H1 (cell line): ENCODE results near the gene POLDIP3.

Experiments used
- CEBPB ChIP-seq: IDR thresholded peaks from 2 replicates; pipeline ENCODE4 v1.6.1; 2012; ENCODE audit warnings: low read depth, low read length
- EGR1 ChIP-seq: IDR thresholded peaks from 2 replicates; pipeline ENCODE4 v1.6.1; 2011; ENCODE audit warnings: low read depth, low read length, borderline replicate concordance
- EZH2 ChIP-seq: fragments of 200-600 bp; sonication (generic); IDR thresholded peaks from 2 replicates; pipeline ENCODE4 v1.7.1; 2012; ENCODE audit warnings: low read depth, mild to moderate bottlenecking, moderate library complexity, low read length, inconsistent platforms; ENCODE audit not compliant: severe bottlenecking
- GABPA ChIP-seq: IDR thresholded peaks from 2 replicates; pipeline ENCODE4 v1.6.1; 2011; ENCODE audit warnings: mild to moderate bottlenecking, low read length, moderate library complexity, borderline replicate concordance; ENCODE audit not compliant: insufficient read depth
- GTF2F1 ChIP-seq: IDR thresholded peaks from 2 replicates; pipeline ENCODE4 v1.6.1; 2012; ENCODE audit warnings: low read depth, low read length, improper control_type of control experiment, borderline replicate concordance
- JUN ChIP-seq: IDR thresholded peaks from 2 replicates; pipeline ENCODE4 v1.6.1; 2011; ENCODE audit warnings: low read depth, mild to moderate bottlenecking, improper control_type of control experiment, low read length
- KDM1A ChIP-seq: fragments of 200-600, 300-600 bp; sonication (generic); IDR thresholded peaks from 2 replicates; pipeline ENCODE4 v1.7.1; 2016; ENCODE audit warnings: mild to moderate bottlenecking, low read length, borderline replicate concordance
- PHF8 ChIP-seq: fragments of 200-600 bp; sonication (generic); conservative IDR thresholded peaks from 2 replicates; pipeline ENCODE4 v1.7.1; 2012; ENCODE audit warnings: low read depth, mild to moderate bottlenecking, inconsistent platforms, low read length, moderate library complexity
- POLR2A ChIP-seq, 2 experiments: IDR thresholded peaks; 1 replicate in 1 of 2; 2 replicates in 1 of 2; pipeline ENCODE4 v1.6.1; 2011; ENCODE audit warnings: low read depth in 2 of 2, low read length in 2 of 2, mild to moderate bottlenecking in 2 of 2; ENCODE audit errors: control extremely low read depth in 1 of 2
- POLR2AphosphoS5 ChIP-seq: IDR thresholded peaks from 2 replicates; pipeline ENCODE4 v1.6.1; 2011; ENCODE audit warnings: low read depth, low read length
- RAD21 ChIP-seq, 2 experiments: IDR thresholded peaks in 1 of 2; conservative IDR thresholded peaks in 1 of 2; 2 replicates each; pipeline ENCODE4 v1.6.1; 2011; ENCODE audit warnings: low read depth in 2 of 2, low read length in 2 of 2, improper control_type of control experiment in 1 of 2, inconsistent platforms in 1 of 2, mild to moderate bottlenecking in 1 of 2, moderate library complexity in 1 of 2
- SIN3A ChIP-seq, 2 experiments: IDR thresholded peaks in 1 of 2; conservative IDR thresholded peaks in 1 of 2; 2 replicates each; pipeline ENCODE4 v1.6.1; 2011 to 2012; ENCODE audit warnings: low read length in 2 of 2, improper control_type of control experiment in 1 of 2, low read depth in 1 of 2, mild to moderate bottlenecking in 1 of 2
- ZNF274 ChIP-seq: IDR thresholded peaks from 2 replicates; pipeline ENCODE4 v1.7.0; 2012; ENCODE audit warnings: low read length, borderline replicate concordance; ENCODE audit errors: extremely low read depth
- TF ChIP-seq, protein P1 (sequence below), 3 experiments: IDR thresholded peaks; 1 replicate in 2 of 3; 2 replicates in 1 of 3; pipeline versions ENCODE4 v1.5.1 to v1.6.1; 2011; ENCODE audit warnings: low read length in 3 of 3, mild to moderate bottlenecking in 3 of 3, inconsistent platforms in 2 of 3, low read depth in 1 of 3, moderate library complexity in 1 of 3; ENCODE audit not compliant: insufficient read depth in 1 of 3; ENCODE audit errors: control extremely low read depth in 1 of 3

DNA sequence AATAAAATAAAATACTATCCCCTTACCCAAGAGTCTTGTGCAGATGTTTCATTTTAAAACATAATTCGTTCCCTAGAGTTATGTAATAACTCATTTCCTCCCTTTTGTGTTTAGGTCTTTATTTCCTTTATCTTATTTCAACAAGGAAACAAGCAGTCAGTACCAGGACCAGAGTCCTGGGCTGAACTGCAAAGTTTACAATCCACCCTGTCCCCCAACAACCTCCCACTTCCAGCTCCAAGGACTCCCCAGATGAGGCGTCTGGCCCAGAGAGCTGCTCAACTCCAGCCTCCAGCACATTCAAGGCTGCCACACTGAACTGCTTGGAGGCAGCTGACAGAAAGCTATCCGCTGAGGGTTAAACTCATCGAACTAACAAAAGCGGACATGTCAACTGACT is 4.5 kb downstream of the POLDIP3 start:
- TF ChIP-seq, protein P1, sequence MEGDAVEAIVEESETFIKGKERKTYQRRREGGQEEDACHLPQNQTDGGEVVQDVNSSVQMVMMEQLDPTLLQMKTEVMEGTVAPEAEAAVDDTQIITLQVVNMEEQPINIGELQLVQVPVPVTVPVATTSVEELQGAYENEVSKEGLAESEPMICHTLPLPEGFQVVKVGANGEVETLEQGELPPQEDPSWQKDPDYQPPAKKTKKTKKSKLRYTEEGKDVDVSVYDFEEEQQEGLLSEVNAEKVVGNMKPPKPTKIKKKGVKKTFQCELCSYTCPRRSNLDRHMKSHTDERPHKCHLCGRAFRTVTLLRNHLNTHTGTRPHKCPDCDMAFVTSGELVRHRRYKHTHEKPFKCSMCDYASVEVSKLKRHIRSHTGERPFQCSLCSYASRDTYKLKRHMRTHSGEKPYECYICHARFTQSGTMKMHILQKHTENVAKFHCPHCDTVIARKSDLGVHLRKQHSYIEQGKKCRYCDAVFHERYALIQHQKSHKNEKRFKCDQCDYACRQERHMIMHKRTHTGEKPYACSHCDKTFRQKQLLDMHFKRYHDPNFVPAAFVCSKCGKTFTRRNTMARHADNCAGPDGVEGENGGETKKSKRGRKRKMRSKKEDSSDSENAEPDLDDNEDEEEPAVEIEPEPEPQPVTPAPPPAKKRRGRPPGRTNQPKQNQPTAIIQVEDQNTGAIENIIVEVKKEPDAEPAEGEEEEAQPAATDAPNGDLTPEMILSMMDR (IDR thresholded peaks at IDR 0.05; ENCODE audit: control extremely low read depth in 1 of 3, insufficient read depth in 1 of 3, low read depth in 1 of 3, low read length in 3 of 3) = no peak
- no peak for TF ChIP-seq GTF2F1
- no peak for TF ChIP-seq EZH2
- no peak for TF ChIP-seq PHF8
- TF ChIP-seq KDM1A = no peak
- TF ChIP-seq RAD21 (IDR thresholded peaks at IDR 0.05 in 1 of 2, conservative IDR thresholded peaks at IDR 0.05 in 1 of 2; ENCODE audit: low read depth in 2 of 2, low read length in 2 of 2) = no peak
- no peak for TF ChIP-seq POLR2A (IDR thresholded peaks at IDR 0.05; ENCODE audit: control extremely low read depth in 1 of 2, low read depth in 2 of 2, low read length in 2 of 2)
- TF ChIP-seq CEBPB = no peak
- no peak for TF ChIP-seq JUN
- no peak for TF ChIP-seq ZNF274
- no peak for TF ChIP-seq SIN3A (conservative IDR thresholded peaks at IDR 0.05 in 1 of 2, IDR thresholded peaks at IDR 0.05 in 1 of 2; ENCODE audit: low read depth in 1 of 2, low read length in 2 of 2)
- TF ChIP-seq EGR1 = no peak
- no peak for TF ChIP-seq GABPA
- TF ChIP-seq POLR2AphosphoS5 = no peak
